SK-MEL-5 (cell line): Measurements from ENCODE around the gene SPG11. TPM values are rescaled to one million over a fixed set of nuclear protein-coding genes. Genes with fewer than 3 reads are reported as not detected.
"Not testable (repeated sequence)": the region's sequence is repeated elsewhere in the genome, so short reads cannot be mapped to it uniquely, and the experiment has no call there.

Experiments used
- DNase-seq: peaks from one replicate; pipeline ENCODE4 v3.0.0-alpha.2; 2016; ENCODE audit warnings: low read depth, low spot score
- in situ Hi-C: cut with HindIII; loops from 2 replicates; pipeline ENCODE4 v1.10.0; 2016; ENCODE audit warnings: low sequenced_read_pairs, high pct_unique_total_duplicates, low pct_unique_long_range_greater_than_20kb
- total RNA-seq: library from RNA; depleted of rRNA; stranded (reverse); fragments of >200 nt; shearing (Covaris generic); gene quantifications from 2 replicates; pipeline ENCODE4 v1.2.3, GENCODE V29; 2014

Gene SPG11
- total RNA-seq, 1 experiment from 2014 or later: 43.0 TPM

DNA sequence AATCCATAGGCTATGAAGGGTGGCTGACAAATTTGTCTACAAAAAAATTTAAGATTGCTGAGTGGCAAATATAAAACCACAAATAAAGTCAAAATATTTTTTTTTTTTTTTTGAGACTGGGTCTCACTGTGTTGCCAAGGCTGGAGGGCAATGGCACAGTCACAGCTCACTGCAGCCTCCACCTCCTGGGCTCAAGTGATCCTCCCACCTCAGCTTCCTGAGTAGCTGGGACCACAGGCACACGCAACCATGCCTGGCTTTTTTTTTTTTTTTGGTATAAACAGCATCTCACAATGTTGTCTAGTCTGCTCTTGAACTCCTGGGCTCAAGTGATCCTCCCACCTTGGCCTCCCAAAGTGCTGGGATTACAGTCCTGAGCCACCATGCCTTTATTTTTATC is 26.8 kb upstream of the SPG11 start:
- DNase-seq, in situ Hi-C loops: not testable (repeated sequence)

- in situ Hi-C loops, DNase-seq: not testable (repeated sequence)
Observed at GRCh38 chr15:44689318-44689717, 25.9 kb upstream of the SPG11 start.

DNA sequence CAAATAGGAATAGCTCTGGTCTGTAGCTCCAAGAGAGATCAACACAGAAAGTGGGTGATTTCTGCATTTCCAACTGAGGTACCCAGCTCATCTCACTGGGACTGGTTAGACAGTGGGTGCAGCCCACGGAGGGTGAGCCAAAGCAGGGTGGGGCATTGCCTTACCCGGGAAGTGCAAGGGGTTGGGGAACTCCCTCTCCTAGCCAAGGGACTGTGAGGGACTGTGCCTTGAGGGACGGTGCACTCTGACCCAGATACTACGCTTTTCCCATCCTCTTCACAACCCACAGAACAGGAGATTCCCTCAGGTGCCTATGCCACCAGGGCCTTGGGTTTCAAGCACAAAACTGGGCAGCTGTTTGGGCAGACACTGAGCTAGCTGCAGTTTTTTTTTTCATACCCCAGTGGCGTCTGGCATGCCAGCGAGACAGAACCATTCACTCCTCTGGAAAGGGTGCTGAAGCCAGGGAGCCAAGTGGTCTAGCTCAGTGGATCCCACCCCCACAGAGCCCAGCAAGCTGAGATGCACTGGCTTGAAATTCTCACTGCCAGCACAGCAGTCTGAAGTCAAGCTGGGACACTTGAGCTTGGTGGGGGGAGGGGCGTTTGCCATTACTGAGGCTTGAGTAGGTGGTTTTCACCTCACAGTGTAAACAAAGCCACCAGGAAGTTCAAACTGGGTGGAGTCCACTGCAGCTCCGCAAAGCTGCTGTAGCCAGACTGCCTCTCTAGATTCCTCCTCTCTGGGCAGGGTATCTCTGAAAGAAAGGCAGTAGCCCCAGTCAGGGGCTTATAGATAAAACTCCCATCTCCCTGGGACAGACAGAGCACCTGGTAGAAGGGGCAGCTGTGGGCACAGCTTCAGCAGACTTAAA is 19.6 kb upstream of the SPG11 start:
- in situ Hi-C loops, DNase-seq: not testable (repeated sequence)

- no peak for DNase-seq
- in situ Hi-C loops: no loop called here
Observed at GRCh38 chr15:44682211-44682610, 18.7 kb upstream of the SPG11 start.

DNA sequence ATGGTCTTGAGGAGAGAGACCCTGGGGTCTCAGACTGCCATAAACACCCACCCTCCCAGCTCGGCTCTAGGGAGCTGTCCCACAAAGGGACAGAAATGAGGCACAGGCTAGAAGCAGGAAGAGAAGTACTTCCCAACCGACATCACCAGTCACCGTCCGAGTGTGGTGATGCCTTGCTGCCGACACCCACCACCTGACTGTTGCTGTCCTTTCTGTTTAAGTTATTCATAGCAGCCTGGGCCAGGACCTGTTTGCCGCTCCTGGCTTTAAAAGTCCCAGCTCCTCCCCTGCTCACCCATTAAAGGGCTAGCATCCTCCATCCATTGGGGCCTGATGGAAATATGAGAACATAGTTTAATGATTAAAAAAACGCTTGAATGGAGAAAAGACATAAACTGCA is 13.2 kb upstream of the SPG11 start:
- in situ Hi-C loops: no loop called here
- no peak for DNase-seq

- in situ Hi-C loops: no loop called here
- no peak for DNase-seq
Observed at GRCh38 chr15:44675911-44676310, 12.4 kb upstream of the SPG11 start.

GRCh38 chr15:44673639-44674038 is 10.2 kb upstream of the SPG11 start:
- in situ Hi-C loops: no loop called here
- no peak for DNase-seq

DNA sequence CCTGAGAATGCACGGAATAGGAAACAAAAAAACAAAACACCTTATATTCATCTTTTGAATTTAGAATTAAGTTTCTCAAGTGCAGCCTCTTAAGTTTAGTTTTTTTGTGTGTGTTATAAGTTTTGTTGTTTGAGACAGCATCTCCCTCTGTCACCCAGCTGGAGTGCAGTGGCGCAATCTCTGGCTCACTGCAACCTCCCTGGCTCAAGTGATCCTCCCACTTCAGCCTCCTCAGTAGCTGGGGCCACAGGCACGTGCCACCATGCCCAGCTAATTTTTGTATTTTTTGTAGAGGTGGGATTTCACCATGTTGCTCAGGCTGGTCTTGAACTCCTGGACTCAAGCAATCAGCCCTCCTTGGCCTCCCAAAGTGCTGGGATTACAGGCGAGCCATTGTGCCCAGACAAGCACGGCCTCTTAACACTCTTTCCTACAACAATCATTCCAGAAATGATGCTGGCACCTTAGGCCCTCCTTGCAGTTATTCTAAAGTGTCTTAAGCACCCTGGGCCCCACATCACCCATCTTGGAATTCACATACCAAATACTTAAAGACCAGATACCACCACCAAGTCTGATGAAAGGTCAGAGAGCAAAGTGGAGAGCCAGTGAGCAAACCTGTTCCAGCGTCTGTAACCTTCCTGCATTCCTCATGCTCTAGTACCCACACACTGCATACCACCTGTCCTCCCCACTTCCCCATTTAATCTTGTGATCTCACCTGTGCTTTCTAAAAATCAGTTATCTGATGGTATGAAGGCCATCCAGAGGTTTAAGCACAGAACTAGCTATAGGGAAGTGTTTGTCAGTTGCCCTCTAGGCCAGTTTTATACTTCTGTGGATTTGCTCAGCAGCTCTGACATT is 6.9 kb upstream of the SPG11 start:
- DNase-seq: no peak
- in situ Hi-C loops: no loop called here

DNA sequence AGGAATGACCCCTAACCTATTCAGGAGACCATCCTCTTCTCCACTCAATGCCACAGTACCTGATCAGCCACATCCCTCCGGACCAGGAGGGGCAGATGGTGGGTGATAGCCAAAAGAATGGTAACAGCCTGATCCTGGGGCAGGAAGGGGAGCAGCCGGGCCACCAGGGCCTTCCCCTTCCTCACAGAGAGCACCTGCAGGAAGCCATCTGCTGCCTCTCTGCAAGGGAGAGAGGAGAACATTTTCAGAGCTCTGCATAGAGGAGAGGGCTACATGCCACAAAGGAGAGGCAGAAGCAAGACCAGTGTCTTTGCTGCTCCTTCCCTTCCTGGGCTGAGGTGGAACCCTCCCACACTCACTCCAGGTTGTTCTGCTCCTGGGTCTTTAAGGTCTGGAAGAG is 5.5 kb upstream of the SPG11 start:
- in situ Hi-C loops: no loop called here
- DNase-seq: no peak

- DNase-seq: no peak
- in situ Hi-C loops: no loop called here
Observed at GRCh38 chr15:44667039-44667360, 3.5 kb upstream of the SPG11 start.

DNA sequence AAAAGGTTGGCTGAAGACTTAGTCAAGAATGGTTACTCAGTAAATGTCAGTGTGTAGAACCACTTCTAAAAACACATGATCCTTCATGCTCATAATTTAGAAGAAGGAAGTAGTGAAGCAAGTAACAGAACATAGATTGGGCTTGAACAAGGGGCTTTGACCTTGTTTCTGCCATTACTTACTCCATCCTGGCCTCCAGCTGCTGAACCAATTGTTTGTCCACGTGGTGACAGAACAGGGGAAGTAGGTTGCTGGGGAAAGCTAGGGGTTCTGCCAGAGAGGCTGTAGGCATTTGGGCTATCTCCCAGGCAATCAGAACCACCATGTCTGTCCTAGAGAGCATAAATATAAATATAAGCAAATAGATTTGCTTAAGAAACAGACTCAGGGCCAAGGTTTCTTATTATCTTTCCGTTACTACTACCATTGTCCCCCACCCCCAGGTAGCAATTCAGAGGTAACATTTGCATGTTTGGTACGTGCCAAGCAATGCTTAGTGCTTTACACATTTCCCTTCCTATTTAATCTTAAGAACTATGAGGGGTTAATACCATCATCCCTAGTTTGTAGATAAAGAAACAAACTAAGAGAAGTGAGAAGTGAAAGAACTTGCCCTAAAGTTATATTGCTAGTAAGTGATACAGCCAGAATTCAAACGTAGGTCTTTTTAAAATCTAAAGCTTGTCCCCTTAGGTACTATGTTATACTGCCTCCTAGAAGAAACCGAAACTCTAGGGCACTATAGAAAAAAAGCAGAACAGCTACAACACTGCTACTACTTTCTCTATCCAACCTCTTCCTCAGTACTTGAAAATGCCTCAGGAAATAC is 3.0 kb upstream of the SPG11 start:
- in situ Hi-C loops: no loop called here
- no peak for DNase-seq

DNA sequence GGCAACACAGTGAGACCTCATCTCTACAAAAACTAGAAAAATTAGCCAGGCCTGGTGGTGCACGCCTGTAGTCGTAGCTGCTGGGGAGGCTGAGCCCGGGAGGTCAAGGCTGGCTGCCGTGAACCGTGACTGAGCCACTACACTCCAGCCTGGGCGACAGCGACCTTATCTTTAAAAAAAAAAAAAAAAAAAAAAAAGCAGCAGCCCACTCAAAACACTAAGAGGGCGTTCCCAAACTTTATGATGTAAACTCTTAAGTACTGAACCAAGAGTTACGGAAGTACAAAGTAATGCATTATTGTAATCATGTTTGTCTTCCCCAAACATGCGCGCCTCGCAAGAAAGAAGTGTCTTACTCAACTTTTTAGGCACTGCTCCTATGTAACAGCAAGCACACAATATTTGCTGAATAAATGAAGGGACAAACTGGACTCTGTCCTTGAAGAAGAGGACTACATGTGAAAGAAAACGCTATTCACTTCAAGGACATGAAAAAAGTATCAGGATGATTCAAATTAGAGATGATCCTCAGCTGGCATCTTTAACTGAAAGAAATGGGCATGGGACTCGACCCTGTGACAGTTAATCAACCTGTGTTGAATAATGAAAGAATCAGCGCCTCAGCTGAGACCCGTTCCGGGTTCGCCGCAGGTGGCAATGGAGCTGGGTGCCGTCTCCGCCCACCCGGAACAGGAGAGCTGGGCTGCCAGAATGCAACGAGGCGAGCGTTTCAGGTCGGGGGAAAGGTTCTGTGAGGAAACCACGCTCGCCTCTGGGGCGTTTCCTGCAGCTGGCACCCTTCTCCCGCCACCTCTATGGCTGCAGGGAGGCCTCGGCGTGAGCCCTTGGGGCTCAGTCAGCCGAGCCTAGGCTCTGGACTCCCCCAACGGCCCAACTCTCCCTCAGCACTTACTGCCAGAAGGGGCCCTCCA is 718 bp downstream of the SPG11 start:
- in situ Hi-C loops: no loop called here
- peak; percentile 74 for DNase-seq

DNA sequence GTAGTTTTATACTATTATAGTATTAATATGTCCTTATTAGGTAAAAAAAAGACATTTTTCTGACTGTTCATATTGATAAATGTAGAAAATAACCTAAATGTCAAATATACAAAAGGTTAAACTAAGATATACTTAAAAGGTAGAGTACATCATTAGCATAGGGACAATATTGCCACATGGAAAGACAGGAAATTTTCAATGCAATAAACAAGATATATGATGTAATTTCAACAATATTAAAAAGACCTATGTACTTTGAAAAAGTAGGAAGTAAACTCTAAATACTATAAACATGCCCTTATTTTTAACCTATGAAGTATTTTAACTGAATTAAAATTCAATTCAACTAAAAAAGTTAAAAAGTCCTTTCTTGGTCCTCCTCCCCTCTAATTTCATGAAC is 1.9 kb downstream of the SPG11 start:
- in situ Hi-C loops: no loop called here
- no peak for DNase-seq

DNA sequence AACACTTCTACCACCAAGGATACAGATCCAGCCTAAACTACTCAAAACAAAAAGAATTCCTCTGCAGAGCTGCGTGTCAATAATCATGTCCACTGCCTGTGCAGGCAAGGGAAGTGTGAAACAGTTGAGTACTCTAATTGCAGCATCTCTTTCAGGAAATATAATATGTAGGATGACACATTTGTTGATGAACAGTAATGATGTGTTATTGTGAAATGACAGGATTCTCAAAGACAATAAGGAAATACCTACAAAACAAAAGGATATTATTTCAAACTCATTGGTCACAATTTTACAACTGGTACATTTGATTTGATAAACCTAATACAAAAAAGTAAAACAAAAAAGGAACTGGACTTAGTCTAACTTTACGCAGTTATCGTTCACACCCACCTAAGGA is 4.4 kb downstream of the SPG11 start:
- DNase-seq: no peak
- in situ Hi-C loops: no loop called here

DNA sequence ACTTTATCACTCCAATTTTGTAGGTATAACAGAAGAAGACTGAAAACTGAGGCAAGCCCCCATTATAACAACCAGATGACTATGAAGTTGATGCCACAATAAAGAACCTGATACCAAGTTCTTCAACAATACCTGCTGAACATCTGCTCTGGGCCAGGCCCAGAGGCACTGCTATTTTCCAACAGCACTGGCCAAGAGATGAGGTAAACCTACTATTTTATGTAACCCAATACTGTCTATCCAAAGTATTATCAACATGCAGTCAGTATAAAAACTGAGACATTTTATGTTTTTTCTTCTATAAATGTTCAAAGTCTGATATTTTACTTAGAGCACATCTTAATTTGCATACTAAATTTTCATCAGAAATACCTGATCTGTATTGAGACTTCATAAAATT is 6.1 kb downstream of the SPG11 start:
- DNase-seq: no peak
- in situ Hi-C loops: no loop called here

DNA sequence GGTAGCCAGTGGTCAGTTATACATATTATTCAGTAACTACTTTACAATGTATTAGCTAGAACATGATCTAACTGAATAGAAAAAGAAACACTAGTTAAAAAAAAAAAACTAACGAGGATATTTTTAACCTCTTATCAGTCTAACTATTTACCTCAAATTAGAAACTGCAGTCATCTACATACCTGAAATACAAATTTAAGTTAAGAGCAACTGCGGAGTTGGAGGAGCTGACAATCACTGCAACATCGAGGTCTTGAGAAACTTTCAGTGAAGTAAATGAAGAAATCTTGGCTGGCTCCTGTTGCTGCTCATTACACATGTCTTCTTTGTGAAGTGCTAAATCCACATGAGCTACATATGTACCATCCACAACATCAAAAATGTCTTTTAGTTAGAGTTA is 6.5 kb downstream of the SPG11 start:
- in situ Hi-C loops: no loop called here

DNA sequence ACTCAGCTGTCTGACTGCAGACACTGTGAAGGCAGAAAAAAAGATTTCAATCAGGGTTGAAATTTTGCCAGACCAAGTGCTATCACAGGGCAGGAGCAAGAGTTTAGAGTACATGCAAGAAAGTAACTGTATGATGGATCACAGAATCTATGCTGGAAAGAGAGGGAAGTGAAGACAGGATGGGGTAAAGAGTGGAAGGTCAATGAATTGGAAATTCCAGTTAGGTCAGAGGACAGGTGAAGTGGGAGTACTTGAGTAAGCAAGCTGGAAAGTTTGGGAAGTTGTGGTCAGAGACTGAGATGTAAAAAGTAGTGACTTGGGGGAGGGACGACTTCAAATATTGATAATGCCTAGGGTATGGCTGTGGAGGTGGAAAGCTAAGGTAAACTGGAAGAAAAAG is 7.2 kb downstream of the SPG11 start:
- in situ Hi-C loops: no loop called here
- DNase-seq: no peak

More for the DNA sequence above, 6.5 kb downstream of the SPG11 start:
- no peak for DNase-seq
